Activated CD8-positive, alpha-beta memory T cell treated with anti-CD3 and anti-CD28 coated beads, Interleukin-2, amount 50 U/mL, for 48 hours (primary cell): Measurements from ENCODE around the gene C1orf50.
"Not testable (repeated sequence)": the region's sequence is repeated elsewhere in the genome, so short reads cannot be mapped to it uniquely, and the experiment has no call there.

ENCODE experiments used
- DNase-seq: peaks from one replicate; pipeline ENCODE4 v3.0.0-alpha.2; 2020

Gene C1orf50

DNA sequence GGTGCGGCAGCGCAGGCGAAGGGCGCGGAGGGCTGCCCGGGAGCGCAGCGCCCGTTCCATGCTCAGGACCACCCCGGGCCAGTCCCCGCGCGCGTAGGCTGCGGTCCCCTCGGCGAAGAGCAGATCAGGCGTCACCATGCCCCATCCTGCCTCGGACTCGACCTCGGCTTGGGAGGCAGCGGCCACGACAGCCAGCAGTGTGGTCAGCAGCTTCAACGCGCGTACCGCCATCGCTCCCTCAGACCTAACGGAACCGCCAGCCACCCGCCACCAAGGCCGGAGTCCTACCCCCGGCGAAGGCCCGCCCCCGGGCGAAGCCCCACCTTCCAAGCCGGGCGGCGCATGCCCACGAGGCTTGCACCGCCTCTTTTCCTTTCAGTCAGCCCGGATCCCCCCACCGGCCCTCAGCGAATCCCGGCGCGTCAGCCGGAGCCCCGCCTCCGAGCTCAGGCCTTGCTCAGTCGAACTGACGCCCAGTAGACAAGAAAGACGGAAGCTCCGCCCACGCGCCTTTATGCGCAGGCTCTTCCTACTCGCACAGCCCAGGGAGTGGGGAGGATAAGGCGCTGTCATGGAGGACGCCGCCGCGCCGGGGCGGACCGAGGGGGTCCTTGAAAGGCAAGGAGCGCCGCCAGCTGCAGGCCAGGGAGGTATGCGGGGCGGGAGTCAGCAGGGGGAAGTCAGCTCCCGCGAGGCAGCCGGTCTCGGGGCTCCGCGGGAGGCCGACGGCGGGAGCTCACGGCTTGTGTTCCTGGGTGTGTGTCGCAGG is at the start of gene C1orf50, which contains the start of gene P3H1:
Gene C1orf50, plus strand, starts transcription at position 509 of the 769 bp plus-strand sequence. Its CDS starts 63 bp downstream, at position 572.
Gene P3H1, minus strand, starts transcription at position 288 of the 769 bp plus-strand sequence. Its CDS starts 57 bp downstream, at position 231.
- peak; percentile 99 for DNase-seq

GRCh38 chr1:42720868-42721267 is 46.2 kb upstream of the C1orf50 start:
- DNase-seq, result peak; percentile 22

GRCh38 chr1:42721926-42722325 is 45.1 kb upstream of the C1orf50 start:
- DNase-seq, result no peak

GRCh38 chr1:42722403-42722802 is 44.6 kb upstream of the C1orf50 start:
- DNase-seq, result not testable (repeated sequence)

DNA sequence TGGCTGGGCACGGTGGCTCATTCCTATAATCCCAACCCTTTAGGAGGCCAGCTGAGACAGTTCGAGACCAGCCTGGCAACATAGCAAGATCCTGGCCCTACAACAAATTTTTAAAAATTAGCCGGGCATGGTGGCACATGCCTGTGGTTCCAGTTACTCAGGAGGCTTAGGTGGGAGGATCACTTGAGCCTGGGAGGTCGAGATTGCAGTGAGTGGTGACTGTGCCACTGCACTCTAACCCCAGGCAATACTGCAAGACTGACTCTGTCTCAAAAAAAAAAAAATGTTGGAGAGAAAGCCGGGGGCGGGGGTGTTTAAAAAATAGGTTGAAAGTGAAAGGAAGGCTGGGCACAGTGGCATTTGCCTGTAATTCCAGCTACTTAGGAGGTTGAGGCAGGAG is 43.5 kb upstream of the C1orf50 start:
- peak; percentile 10 for DNase-seq

GRCh38 chr1:42725820-42726219 is 41.2 kb upstream of the C1orf50 start:
- not testable (repeated sequence) for DNase-seq

DNA sequence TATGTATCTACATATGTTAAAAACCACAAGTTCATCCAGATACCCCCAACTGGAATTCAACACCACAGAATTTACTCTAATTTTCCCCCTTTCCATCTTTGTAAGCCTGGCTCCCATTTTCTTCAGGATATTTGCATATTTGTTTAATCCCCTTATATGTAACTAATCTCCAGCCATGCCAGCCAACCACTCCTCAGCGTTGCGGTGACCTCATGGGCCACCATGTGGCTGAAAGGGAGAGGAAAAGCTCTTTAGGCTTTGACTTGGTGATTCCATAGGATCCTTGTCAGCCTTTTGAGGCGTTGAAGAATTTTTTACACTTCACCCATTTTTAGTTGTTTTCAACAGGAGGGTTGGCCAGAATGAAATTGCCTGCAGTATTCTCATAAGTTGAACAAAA is 37.0 kb upstream of the C1orf50 start:
- DNase-seq, result peak; percentile 42

GRCh38 chr1:42730988-42731387 is 36.1 kb upstream of the C1orf50 start:
- DNase-seq, result peak; percentile 66

DNA sequence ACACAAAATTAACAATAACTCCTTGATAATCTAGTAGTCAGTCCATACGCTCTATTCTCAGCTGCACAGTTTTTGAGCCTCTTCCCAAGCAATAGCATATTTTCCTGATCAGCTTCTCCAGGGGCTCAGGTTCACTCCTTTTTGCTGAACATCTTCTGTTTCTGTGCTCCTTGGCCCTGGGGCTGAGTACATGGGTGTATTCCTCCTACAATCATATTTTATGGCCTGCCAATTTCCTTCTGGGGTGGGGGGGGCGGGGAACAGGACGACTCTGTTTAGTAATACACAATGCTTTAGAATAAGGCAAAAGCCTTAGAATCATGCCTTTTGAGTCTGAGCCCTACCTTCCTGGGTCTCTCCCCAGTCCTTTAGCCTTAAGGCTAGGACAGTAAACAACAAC is 35.5 kb upstream of the C1orf50 start:
- no peak for DNase-seq

- DNase-seq, result peak; percentile 23
Observed at GRCh38 chr1:42732126-42732680, 34.8 kb upstream of the C1orf50 start.

DNA sequence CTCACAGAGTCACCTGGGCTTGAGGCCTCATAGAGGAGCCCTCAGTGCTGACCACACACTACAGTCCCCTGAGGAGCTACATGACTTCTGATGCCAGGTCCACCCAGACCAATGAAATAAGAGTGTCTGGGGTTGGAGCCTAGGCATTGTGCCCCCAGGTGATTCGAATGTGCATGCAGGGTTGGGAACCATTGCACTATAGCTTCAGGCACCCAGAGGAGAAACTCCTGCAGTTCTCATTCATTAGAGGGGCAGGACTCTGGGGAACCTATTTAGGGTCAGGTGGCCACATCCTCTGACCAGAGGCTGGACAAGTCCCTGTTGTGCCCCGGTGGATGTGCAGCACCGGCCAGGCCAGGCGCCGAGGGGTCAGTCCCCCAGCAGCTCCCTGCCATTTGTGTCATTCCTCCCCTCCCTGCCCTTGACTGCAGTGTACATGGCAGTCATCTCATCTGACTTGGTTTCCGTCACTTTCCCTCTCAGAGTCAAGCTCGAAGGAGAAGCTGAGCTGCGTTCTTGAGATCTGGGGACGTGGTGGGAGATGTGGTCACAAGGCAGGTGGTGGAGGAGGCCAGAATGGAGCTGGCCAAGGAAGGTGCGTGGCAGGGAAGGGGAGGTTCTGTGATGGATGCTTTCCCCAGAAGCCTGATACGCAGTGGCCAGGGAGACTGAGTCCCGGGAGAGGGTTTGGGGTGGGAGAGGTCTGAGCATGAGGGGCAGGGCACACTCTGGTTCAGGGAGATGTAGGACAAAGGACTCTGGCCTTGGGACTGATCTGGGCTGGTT is 33.4 kb upstream of the C1orf50 start:
- DNase-seq, result no peak

DNA sequence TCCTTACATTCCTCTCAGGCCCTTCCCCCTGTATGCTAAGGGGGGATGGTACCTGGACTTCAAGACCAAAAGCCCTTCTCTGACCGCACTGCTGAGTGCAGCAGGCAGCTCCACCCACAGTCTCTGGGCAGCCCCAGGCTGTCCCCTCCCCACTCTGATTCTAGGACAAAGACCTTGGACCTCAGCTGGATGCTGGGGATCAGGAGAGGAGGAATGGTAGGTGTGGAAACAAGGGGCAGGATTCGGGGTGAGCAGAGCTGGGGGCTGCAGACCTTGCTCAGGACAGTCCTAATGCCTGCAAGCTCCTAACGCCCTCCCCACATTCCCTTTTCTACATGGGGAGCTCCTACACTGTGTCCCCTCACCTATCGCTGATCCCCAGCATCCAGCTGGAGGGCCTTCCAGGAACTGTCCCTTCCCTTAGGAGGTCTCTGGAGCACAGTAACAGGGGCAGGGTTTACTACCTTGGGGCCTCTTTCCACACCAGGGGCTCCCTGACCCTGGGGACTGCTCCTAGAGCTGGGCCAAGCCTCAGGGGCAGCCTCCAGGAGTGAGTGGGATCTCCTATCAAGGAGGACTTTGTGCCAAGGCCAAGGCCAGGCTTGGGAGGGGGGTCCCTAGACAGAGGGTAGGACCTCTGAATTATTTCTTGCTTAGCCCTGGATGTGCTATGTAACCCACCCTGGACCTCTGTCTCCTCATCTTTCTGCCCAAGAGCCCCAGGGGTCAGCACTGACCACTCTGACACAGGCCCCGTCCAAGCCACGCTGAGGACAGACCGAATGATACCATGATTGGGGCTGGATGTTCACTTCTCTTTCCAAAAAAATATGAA is 32.6 kb upstream of the C1orf50 start:
- DNase-seq, result no peak

DNA sequence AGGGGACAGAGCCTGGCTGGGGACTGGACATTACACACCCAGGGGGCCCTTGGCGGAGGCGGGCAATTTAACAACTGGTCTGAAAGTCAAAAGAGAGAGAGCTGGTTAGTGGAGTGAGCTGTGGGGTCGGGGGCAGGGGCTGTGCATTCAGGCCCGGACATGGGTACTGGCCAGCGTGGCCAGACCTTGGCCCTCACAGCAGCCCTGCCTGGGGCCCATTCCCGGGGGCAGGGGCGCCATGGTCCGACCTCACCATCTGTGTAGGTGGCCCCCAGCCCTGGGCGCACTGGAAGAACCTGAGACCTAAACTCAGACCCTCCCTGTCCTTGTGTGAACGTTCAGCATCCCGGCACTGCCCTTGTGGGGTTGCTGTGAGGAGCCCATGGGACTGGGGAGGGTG is 32.0 kb upstream of the C1orf50 start:
- DNase-seq, result no peak

- no peak for DNase-seq
Observed at GRCh38 chr1:42735477-42736105, 31.5 kb upstream of the C1orf50 start.

DNA sequence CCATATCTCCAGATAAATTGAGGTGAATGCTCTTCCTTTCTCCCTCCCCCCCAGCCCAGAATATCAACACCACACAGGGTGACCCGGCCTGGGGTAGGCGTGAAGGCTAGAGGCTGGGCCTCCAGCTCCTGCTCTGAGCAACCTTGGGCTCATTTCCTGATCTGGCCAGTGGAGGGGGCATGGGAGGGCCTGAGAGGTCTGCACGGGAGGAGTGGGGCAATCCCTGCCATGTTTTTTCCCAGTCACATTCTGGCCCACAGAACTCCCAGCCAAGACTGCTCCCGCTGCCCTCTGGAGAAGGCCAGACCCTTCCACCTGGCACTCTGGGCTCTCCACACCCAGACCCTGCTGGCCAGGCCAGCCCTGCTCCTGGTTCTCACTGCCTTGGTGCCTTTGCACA is 30.9 kb upstream of the C1orf50 start:
- DNase-seq, result no peak

DNA sequence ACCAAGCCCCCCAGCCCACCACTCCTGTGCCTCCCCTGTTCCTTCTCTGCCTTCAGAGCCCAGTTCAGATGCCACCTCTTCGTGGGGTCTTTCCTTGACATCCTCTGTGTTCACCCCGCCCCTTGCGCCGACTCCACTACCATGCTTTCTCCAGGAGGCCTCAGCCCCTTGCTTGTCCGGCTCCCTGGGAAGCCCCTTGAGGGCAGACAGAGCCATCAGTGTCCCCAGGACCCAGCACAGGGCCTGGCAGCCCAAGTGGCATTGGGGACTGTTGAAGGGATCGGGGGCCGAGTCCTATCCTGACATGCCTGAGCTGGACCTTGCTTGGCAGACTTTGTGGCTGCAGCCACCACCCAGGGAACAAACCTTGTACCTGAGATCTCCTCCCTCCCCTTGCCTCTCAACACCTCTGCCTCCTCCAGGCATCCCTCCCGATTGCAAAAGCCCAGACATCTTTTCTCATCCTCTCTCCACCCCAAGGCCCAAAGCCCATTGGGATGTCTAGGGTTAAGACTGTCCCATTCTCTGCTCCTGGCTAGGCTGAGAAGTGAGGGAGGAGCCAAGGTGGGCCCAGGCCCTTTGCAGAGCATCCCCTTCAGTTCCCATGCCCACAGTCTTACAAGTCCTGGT is 30.4 kb upstream of the C1orf50 start:
- no peak for DNase-seq

- DNase-seq, result no peak
Observed at GRCh38 chr1:42737257-42737656, 29.8 kb upstream of the C1orf50 start.

GRCh38 chr1:42737986-42738677 is 28.9 kb upstream of the C1orf50 start:
- no peak for DNase-seq

DNA sequence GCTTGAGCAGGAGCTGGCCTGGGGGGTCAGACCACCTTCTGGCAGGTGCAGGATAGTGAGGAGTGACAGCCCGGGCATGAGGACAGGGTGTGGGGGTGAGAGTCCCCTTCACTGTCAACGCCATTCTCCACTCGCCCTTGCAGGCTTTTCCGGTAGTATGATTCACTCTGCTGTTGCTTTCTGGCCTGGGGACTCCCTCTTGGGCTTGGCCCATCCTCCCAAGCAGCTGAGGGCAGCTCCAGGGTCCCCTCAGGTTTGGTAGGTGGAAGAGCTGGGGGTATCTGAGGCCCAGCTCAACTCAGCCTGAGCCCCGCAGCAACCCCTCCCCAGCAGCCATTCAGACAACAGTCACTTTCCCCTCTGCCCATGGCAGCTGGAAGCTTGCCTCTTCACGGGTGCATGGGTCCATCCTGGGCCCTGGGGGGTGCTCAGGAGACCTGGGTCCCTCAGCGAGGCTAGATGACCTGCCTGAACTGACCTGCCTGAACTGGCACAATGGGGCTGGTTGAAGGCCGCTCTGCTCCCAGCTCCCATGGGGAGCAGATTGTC is 28.3 kb upstream of the C1orf50 start:
- no peak for DNase-seq

DNA sequence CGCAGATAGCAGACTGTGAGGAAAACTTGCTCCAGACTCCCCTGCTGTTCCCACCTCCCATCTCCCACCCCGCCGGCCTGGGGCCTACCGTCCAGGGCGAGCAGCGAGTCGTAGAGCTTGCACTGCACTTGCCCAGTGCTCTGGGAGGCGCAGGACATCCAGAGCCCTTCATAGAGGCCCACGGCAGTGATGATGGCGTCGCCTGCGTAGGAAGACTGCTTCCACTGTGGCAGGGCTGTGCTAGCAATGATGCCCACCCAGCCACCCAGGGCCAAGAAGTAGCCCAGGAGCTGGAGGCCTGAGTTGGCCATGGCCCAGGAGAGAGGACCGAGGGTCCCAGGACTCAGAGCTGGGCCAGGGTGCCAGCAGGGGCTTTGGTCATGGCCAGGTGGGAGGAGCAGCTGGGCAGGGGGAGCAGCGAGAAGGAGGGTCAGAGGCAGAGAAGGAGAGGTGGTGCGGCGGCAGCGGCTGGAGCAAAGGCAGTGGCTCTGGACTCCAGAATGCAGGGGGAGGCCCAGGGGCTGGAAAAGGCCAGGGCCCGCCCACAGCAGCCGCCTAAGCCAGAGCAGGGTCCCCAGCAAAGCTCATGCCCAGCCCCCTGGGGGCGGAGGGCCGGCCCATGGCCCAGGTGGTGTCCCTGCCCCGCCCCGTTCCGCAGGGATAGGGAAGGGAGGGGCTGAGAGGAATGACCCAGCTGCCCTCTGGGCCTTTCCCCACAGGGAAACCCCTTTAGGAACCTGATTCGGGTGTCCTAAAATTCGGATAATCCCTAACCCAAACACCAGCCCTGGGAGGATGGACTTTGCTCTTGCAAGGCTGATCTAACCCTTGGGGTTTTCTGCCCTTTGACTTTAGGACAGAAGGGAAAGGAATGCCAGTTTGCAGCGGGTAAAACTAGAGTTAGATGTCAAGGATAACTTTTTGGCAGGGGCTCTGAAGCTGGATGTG is 27.0 kb upstream of the C1orf50 start, which contains the start of gene CLDN19:
Gene CLDN19, minus strand, starts transcription at position 484 of the 948 bp plus-strand sequence. Its CDS starts 173 bp downstream, at position 311.
- no peak for DNase-seq
